Ishikawa (cell line): ENCODE measurements around the gene RHOU.

Experiments
- CEBPB ChIP-seq: IDR thresholded peaks from 2 replicates; pipeline ENCODE4 v1.6.1; 2012
- CREB1 ChIP-seq: IDR thresholded peaks from 2 replicates; pipeline ENCODE4 v1.6.1; 2012; ENCODE audit warnings: low read depth
- EGR1 ChIP-seq: IDR thresholded peaks from 2 replicates; pipeline ENCODE4 v1.6.1; 2012
- EP300 ChIP-seq: IDR thresholded peaks from 2 replicates; pipeline ENCODE4 v1.6.1; 2012; ENCODE audit warnings: borderline replicate concordance
- NFIC ChIP-seq: IDR thresholded peaks from 2 replicates; pipeline ENCODE4 v1.6.1; 2012
- RAD21 ChIP-seq: IDR thresholded peaks from 2 replicates; pipeline ENCODE4 v1.6.1; 2012; ENCODE audit warnings: low read depth
- TAF1 ChIP-seq: IDR thresholded peaks from 2 replicates; pipeline ENCODE4 v1.6.1; 2012; ENCODE audit warnings: low read depth, mild to moderate bottlenecking
- USF1 ChIP-seq: IDR thresholded peaks from 2 replicates; pipeline ENCODE4 v1.6.1; 2012
- YY1 ChIP-seq: IDR thresholded peaks from 2 replicates; pipeline ENCODE4 v1.6.1; 2012; ENCODE audit warnings: low read depth
- TF ChIP-seq, protein P1 (sequence below): IDR thresholded peaks from 2 replicates; pipeline ENCODE4 v1.6.1; 2012
- TF ChIP-seq, protein P2 (sequence below): IDR thresholded peaks from 2 replicates; pipeline ENCODE4 v1.6.1; 2012; ENCODE audit warnings: low read depth, mild to moderate bottlenecking

GRCh38 chr1:228776449-228776848 lies 41.2 kb downstream of the RHOU start:
- no peak for TF ChIP-seq EP300
- TF ChIP-seq, protein P1, sequence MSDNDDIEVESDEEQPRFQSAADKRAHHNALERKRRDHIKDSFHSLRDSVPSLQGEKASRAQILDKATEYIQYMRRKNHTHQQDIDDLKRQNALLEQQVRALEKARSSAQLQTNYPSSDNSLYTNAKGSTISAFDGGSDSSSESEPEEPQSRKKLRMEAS: no peak
- no peak for TF ChIP-seq EGR1
- TF ChIP-seq USF1: no peak
- no peak for TF ChIP-seq CEBPB
- TF ChIP-seq, protein P2, sequence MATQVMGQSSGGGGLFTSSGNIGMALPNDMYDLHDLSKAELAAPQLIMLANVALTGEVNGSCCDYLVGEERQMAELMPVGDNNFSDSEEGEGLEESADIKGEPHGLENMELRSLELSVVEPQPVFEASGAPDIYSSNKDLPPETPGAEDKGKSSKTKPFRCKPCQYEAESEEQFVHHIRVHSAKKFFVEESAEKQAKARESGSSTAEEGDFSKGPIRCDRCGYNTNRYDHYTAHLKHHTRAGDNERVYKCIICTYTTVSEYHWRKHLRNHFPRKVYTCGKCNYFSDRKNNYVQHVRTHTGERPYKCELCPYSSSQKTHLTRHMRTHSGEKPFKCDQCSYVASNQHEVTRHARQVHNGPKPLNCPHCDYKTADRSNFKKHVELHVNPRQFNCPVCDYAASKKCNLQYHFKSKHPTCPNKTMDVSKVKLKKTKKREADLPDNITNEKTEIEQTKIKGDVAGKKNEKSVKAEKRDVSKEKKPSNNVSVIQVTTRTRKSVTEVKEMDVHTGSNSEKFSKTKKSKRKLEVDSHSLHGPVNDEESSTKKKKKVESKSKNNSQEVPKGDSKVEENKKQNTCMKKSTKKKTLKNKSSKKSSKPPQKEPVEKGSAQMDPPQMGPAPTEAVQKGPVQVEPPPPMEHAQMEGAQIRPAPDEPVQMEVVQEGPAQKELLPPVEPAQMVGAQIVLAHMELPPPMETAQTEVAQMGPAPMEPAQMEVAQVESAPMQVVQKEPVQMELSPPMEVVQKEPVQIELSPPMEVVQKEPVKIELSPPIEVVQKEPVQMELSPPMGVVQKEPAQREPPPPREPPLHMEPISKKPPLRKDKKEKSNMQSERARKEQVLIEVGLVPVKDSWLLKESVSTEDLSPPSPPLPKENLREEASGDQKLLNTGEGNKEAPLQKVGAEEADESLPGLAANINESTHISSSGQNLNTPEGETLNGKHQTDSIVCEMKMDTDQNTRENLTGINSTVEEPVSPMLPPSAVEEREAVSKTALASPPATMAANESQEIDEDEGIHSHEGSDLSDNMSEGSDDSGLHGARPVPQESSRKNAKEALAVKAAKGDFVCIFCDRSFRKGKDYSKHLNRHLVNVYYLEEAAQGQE: no peak
- TF ChIP-seq TAF1: no peak
- TF ChIP-seq CREB1: no peak
- no peak for TF ChIP-seq YY1
- TF ChIP-seq NFIC: no peak
- no peak for TF ChIP-seq RAD21
